ENCODE measurements around the gene RYR2.

The RYR2 gene

GRCh38 chr1:237509748-237510147 is 467.8 kb downstream of the RYR2 start:
- H3K4me3 ChIP-seq (ENCODE audit: low read length): no peak overlapping the region
- H3K4me1 ChIP-seq (ENCODE audit: low read length): peaks cover 14% of the 10 kb centered on the region
- H2AFZ ChIP-seq (ENCODE audit: low read depth, low read length): no peak overlapping the region
- H3K27ac ChIP-seq (ENCODE audit: low read length): no peak overlapping the region
- peaks cover 4% of the 10 kb centered on the region; the same call in 1 of the 2 replicates for H4K20me1 ChIP-seq (ENCODE audit: insufficient read depth, low read length)
- H3K9ac ChIP-seq (ENCODE audit: low read length): no peak overlapping the region
- H3K4me2 ChIP-seq (ENCODE audit: low read length): no peak overlapping the region
- H3K9me3 ChIP-seq (ENCODE audit: insufficient read depth, low read length): no peaks in the 10 kb centered on the region
- no peaks in the 10 kb centered on the region for H3K36me3 ChIP-seq (replicated peaks; ENCODE audit: low read depth, low read length)
- TF ChIP-seq EZH2phosphoT487 (IDR thresholded peaks at IDR 0.05; ENCODE audit: low read depth): no peak
- TF ChIP-seq CTCF (IDR thresholded peaks at IDR 0.05; ENCODE audit: low read depth, low read length): no peak
- H3K79me2 ChIP-seq (ENCODE audit: low read length): no peaks in the 10 kb centered on the region
- peaks cover 77% of the 10 kb centered on the region for H3K27me3 ChIP-seq (ENCODE audit: low read depth, low read length)

GRCh38 chr1:237525102-237525501 is 483.1 kb downstream of the RYR2 start:
- H3K4me2 ChIP-seq (ENCODE audit: low read length): no peak overlapping the region
- H3K4me1 ChIP-seq (ENCODE audit: low read length): no peaks in the 10 kb centered on the region
- H3K4me3 ChIP-seq (ENCODE audit: low read length): no peak overlapping the region
- H2AFZ ChIP-seq (ENCODE audit: low read depth, low read length): no peak overlapping the region
- H4K20me1 ChIP-seq (ENCODE audit: insufficient read depth, low read length): no peaks in the 10 kb centered on the region
- no peaks in the 10 kb centered on the region for H3K9me3 ChIP-seq (ENCODE audit: insufficient read depth, low read length)
- H3K27ac ChIP-seq (ENCODE audit: low read length): no peak overlapping the region
- no peaks in the 10 kb centered on the region for H3K36me3 ChIP-seq (replicated peaks; ENCODE audit: low read depth, low read length)
- H3K9ac ChIP-seq (ENCODE audit: low read length): no peak overlapping the region
- H3K79me2 ChIP-seq (ENCODE audit: low read length): no peaks in the 10 kb centered on the region
- no peak for TF ChIP-seq CTCF (IDR thresholded peaks at IDR 0.05; ENCODE audit: low read depth, low read length)
- no peak for TF ChIP-seq EZH2phosphoT487 (IDR thresholded peaks at IDR 0.05; ENCODE audit: low read depth)
- H3K27me3 ChIP-seq (ENCODE audit: low read depth, low read length): peaks cover 11% of the 10 kb centered on the region; the same call in 1 of the 2 replicates

GRCh38 chr1:237527761-237528160 is 485.8 kb downstream of the RYR2 start:
- no peaks in the 10 kb centered on the region for H3K4me1 ChIP-seq (ENCODE audit: low read length)
- no peak for TF ChIP-seq EZH2phosphoT487 (IDR thresholded peaks at IDR 0.05; ENCODE audit: low read depth)
- no peak for TF ChIP-seq CTCF (IDR thresholded peaks at IDR 0.05; ENCODE audit: low read depth, low read length)
- H3K9me3 ChIP-seq (ENCODE audit: insufficient read depth, low read length): no peaks in the 10 kb centered on the region
- H3K36me3 ChIP-seq (replicated peaks; ENCODE audit: low read depth, low read length): no peaks in the 10 kb centered on the region
- H3K27ac ChIP-seq (ENCODE audit: low read length): no peak overlapping the region
- no peak overlapping the region for H3K4me2 ChIP-seq (ENCODE audit: low read length)
- H3K79me2 ChIP-seq (ENCODE audit: low read length): no peaks in the 10 kb centered on the region
- no peak overlapping the region for H2AFZ ChIP-seq (ENCODE audit: low read depth, low read length)
- H3K9ac ChIP-seq (ENCODE audit: low read length): no peak overlapping the region
- H4K20me1 ChIP-seq (ENCODE audit: insufficient read depth, low read length): no peaks in the 10 kb centered on the region
- H3K4me3 ChIP-seq (ENCODE audit: low read length): no peak overlapping the region
- H3K27me3 ChIP-seq (ENCODE audit: low read depth, low read length): peaks cover 7% of the 10 kb centered on the region; the same call in 1 of the 2 replicates

GRCh38 chr1:237528545-237528944 is 486.6 kb downstream of the RYR2 start:
- no peaks in the 10 kb centered on the region for H4K20me1 ChIP-seq (ENCODE audit: insufficient read depth, low read length)
- no peak overlapping the region for H3K9ac ChIP-seq (ENCODE audit: low read length)
- no peak overlapping the region for H2AFZ ChIP-seq (ENCODE audit: low read depth, low read length)
- no peaks in the 10 kb centered on the region for H3K36me3 ChIP-seq (replicated peaks; ENCODE audit: low read depth, low read length)
- H3K4me2 ChIP-seq (ENCODE audit: low read length): no peak overlapping the region
- no peaks in the 10 kb centered on the region for H3K9me3 ChIP-seq (ENCODE audit: insufficient read depth, low read length)
- H3K27me3 ChIP-seq (ENCODE audit: low read depth, low read length): peaks cover 7% of the 10 kb centered on the region; the same call in 1 of the 2 replicates
- no peak overlapping the region for H3K4me3 ChIP-seq (ENCODE audit: low read length)
- H3K4me1 ChIP-seq (ENCODE audit: low read length): no peaks in the 10 kb centered on the region
- TF ChIP-seq CTCF (IDR thresholded peaks at IDR 0.05; ENCODE audit: low read depth, low read length) (no peak), EZH2phosphoT487 (IDR thresholded peaks at IDR 0.05; ENCODE audit: low read depth) (no peak)
- H3K79me2 ChIP-seq (ENCODE audit: low read length): no peaks in the 10 kb centered on the region
- H3K27ac ChIP-seq (ENCODE audit: low read length): no peak overlapping the region

Data from OCI-LY3 (cell line).